ENCODE data around the gene RET. TPM values are rescaled to one million over a fixed set of nuclear protein-coding genes. Genes with fewer than 3 reads are reported as not detected.

The RET gene
- total RNA-seq, 2 experiments from 2014 or later = not detected

- no peaks in the 10 kb centered on the region for H3K36me3 Mint-ChIP-seq
- no peak overlapping the region for H3K4me3 Mint-ChIP-seq
- DNase-seq = no peak
- H3K9me3 Mint-ChIP-seq = no peaks in the 10 kb centered on the region
- H3K27ac Mint-ChIP-seq = no peak overlapping the region
- H3K4me1 Mint-ChIP-seq = no peaks in the 10 kb centered on the region
- H3K27me3 Mint-ChIP-seq = no peaks in the 10 kb centered on the region
Observed at GRCh38 chr10:43113201-43114087, 36.6 kb downstream of the RET start.

DNA sequence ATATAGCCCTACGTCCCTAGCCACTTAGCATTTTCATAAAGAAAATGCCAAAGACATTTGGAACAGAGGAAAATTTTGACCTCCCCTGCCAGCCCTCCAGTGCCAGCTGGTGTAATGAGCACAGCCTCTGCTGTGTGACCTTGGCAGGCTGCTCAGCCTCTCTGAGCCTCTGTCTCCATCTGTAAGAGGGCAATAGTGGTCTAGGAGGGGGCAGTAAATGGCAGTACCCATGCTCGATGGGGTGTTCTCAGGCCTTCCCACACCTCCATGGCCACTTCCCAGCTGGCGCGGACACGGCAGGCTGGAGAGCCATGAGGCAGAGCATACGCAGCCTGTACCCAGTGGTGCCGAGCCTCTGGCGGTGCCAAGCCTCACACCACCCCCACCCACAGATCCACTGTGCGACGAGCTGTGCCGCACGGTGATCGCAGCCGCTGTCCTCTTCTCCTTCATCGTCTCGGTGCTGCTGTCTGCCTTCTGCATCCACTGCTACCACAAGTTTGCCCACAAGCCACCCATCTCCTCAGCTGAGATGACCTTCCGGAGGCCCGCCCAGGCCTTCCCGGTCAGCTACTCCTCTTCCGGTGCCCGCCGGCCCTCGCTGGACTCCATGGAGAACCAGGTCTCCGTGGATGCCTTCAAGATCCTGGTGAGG lies 37.3 kb downstream of the RET start:
- H3K9me3 Mint-ChIP-seq = no peaks in the 10 kb centered on the region
- H3K27ac Mint-ChIP-seq = no peak overlapping the region
- no peaks in the 10 kb centered on the region for H3K27me3 Mint-ChIP-seq
- H3K36me3 Mint-ChIP-seq = no peaks in the 10 kb centered on the region
- H3K4me3 Mint-ChIP-seq = no peak overlapping the region
- no peaks in the 10 kb centered on the region for H3K4me1 Mint-ChIP-seq
- no peak for DNase-seq

DNA sequence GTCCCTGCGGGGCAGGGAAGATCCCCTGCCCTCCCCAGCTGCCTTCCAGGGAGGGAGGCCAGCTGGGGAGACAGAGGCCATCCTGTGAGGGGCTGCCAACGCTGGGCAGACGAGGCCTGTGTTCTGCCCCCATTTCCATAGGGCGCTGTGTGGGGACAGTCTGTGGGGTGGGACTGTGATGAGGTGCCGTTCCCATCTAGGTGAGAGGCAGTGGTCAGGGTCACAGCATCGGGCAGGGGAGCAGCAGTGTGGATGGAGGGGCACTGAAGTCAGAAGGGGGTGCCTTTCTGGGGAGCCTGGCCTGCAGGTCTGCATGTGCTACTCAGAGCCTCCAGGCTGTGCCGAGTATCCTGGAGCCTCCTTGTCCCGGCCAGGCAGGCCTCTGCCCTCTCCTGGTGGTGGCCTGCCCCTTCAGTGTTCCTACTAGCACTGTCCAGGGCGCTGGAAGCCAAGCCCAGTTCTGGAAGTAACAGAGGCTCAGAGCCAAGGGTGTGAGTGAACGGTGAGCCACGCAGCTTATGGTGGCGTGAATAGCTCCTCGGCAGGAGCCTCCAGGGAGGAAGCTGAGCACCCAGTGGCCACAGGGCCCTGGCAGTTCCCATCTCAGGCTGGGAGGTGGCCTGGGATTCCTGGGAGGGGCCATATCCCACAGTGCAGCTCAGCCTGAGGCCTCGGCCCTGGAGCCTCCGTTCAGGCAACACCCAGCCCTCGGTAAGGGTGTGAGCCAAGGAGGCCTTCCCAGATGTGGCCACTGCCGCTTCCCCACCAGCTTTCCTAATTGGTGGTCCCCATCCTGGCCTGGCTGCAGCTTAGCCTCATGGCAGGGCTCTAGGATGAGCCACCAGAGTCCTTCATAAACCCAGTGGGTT lies 38.1 kb downstream of the RET start:
- no peak overlapping the region for H3K27ac Mint-ChIP-seq
- no peaks in the 10 kb centered on the region for H3K27me3 Mint-ChIP-seq
- H3K9me3 Mint-ChIP-seq = no peaks in the 10 kb centered on the region
- H3K4me3 Mint-ChIP-seq = no peak overlapping the region
- H3K36me3 Mint-ChIP-seq = no peaks in the 10 kb centered on the region
- DNase-seq = no peak
- no peaks in the 10 kb centered on the region for H3K4me1 Mint-ChIP-seq

GRCh38 chr10:43115881-43116595 lies 39.2 kb downstream of the RET start:
- no peak overlapping the region for H3K27ac Mint-ChIP-seq
- no peak overlapping the region for H3K4me3 Mint-ChIP-seq
- peaks cover 9% of the 10 kb centered on the region for H3K4me1 Mint-ChIP-seq
- no peaks in the 10 kb centered on the region for H3K27me3 Mint-ChIP-seq
- H3K9me3 Mint-ChIP-seq = no peaks in the 10 kb centered on the region
- DNase-seq = no peak
- H3K36me3 Mint-ChIP-seq = no peaks in the 10 kb centered on the region

- H3K4me3 Mint-ChIP-seq = no peak overlapping the region
- H3K36me3 Mint-ChIP-seq = no peaks in the 10 kb centered on the region
- H3K27me3 Mint-ChIP-seq = no peaks in the 10 kb centered on the region
- H3K4me1 Mint-ChIP-seq = peaks cover 14% of the 10 kb centered on the region
- H3K27ac Mint-ChIP-seq = no peak overlapping the region
- no peaks in the 10 kb centered on the region for H3K9me3 Mint-ChIP-seq
- DNase-seq = no peak
Observed at GRCh38 chr10:43116596-43116995, 39.7 kb downstream of the RET start.

- Mint-ChIP-seq H3K27ac (no peak overlapping the region), H3K4me1 (peaks cover 19% of the 10 kb centered on the region), H3K9me3 (no peaks in the 10 kb centered on the region), H3K36me3 (no peaks in the 10 kb centered on the region), H3K27me3 (no peaks in the 10 kb centered on the region), H3K4me3 (no peak overlapping the region)
- DNase-seq = no peak
Observed at GRCh38 chr10:43117031-43117776, 40.3 kb downstream of the RET start.

DNA sequence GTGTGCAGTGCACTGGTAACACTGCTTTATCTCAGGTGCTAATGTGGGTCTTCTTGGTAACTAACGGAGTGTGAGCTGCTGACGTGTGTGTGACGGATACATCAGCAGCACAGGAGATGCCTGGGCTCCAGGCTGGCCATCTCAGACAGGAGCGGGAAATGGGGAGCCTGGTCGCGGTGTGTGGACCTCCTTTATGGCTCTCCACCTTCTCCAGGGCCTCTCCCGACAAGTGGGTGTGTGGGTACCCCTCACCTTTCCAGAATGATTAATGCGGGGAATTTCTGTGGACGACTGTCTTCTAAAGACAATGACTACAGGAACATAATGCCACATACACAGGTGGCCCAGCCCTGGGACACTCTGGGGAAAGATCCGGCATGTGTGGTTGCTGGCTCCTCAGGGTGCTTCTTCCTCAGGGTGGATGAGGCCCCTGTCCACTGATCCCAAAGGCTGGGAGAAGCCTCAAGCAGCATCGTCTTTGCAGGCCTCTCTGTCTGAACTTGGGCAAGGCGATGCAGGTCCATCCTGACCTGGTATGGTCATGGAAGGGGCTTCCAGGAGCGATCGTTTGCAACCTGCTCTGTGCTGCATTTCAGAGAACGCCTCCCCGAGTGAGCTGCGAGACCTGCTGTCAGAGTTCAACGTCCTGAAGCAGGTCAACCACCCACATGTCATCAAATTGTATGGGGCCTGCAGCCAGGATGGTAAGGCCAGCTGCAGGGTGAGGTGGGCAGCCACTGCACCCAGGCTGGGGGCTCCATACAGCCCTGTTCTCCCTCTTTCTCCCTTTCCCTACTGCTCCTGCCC lies 41.1 kb downstream of the RET start:
- H3K27ac Mint-ChIP-seq = no peak overlapping the region
- no peaks in the 10 kb centered on the region for H3K9me3 Mint-ChIP-seq
- no peaks in the 10 kb centered on the region for H3K27me3 Mint-ChIP-seq
- H3K4me3 Mint-ChIP-seq = no peak overlapping the region
- H3K36me3 Mint-ChIP-seq = no peaks in the 10 kb centered on the region
- no peak for DNase-seq
- peaks cover 22% of the 10 kb centered on the region for H3K4me1 Mint-ChIP-seq

GRCh38 chr10:43118631-43119415 lies 42.0 kb downstream of the RET start:
- Mint-ChIP-seq H3K4me3 (no peak overlapping the region), H3K36me3 (no peaks in the 10 kb centered on the region), H3K9me3 (no peaks in the 10 kb centered on the region), H3K4me1 (peaks cover 22% of the 10 kb centered on the region), H3K27ac (no peak overlapping the region), H3K27me3 (no peaks in the 10 kb centered on the region)
- DNase-seq = no peak

GRCh38 chr10:43119416-43120115 lies 42.7 kb downstream of the RET start:
- H3K36me3 Mint-ChIP-seq = no peaks in the 10 kb centered on the region
- no peak for DNase-seq
- no peaks in the 10 kb centered on the region for H3K9me3 Mint-ChIP-seq
- H3K27ac Mint-ChIP-seq = no peak overlapping the region
- H3K4me1 Mint-ChIP-seq = peaks cover 22% of the 10 kb centered on the region
- H3K4me3 Mint-ChIP-seq = no peak overlapping the region
- no peaks in the 10 kb centered on the region for H3K27me3 Mint-ChIP-seq

DNA sequence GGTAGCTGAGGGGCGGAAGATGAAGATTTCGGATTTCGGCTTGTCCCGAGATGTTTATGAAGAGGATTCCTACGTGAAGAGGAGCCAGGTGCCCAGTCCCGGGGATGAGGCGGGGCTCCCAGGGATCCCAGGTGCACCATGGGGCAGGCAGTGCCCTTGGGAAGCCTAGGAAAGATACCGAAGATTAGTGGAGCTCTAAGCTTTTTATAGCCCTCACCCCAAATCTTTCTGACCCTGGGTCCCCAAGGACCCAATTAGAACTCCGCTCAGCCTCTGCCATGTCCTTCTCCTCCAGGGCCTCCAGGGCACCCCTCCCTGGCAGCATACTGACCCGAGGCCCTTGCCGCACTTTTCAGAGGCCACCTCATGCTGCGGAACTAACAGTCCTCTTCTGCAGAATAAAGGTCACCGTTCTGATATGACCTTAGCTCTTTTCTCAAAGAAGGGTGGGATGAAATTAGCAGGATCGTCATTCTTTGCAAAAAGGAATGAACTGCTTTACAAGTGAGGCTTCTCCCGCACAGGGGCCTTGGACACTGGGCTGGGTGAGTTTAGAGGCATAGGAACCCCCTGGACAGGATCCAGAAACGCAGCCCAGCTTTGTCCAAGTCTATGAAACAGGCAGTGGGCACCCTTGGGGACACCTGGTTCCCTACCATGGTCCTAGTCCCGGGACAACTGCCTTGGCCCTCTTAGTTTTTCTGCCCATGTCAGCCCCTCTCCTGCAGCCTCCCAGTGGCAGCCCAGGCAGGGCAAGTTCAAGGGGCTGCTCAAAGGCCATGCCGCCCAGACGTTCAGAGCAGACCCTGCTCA lies 43.5 kb downstream of the RET start:
- Mint-ChIP-seq H3K4me1 (peaks cover 22% of the 10 kb centered on the region), H3K9me3 (no peaks in the 10 kb centered on the region), H3K27me3 (no peaks in the 10 kb centered on the region), H3K27ac (peak overlapping the region; percentile 82), H3K4me3 (peak overlapping the region; percentile 15), H3K36me3 (no peaks in the 10 kb centered on the region)
- DNase-seq = no peak

GRCh38 chr10:43120929-43121314 lies 44.1 kb downstream of the RET start:
- peaks cover 22% of the 10 kb centered on the region for H3K4me1 Mint-ChIP-seq
- DNase-seq = peak; percentile 73
- no peaks in the 10 kb centered on the region for H3K27me3 Mint-ChIP-seq
- H3K27ac Mint-ChIP-seq = peak overlapping the region; percentile 82
- H3K36me3 Mint-ChIP-seq = no peaks in the 10 kb centered on the region
- H3K4me3 Mint-ChIP-seq = peak overlapping the region; percentile 15
- no peaks in the 10 kb centered on the region for H3K9me3 Mint-ChIP-seq

- Mint-ChIP-seq H3K4me3 (no peak overlapping the region), H3K4me1 (peaks cover 22% of the 10 kb centered on the region)
- DNase-seq = no peak
Observed at GRCh38 chr10:43121444-43121843, 44.6 kb downstream of the RET start.

More at GRCh38 chr10:43121444-43121843, 44.6 kb downstream of the RET start:
- Mint-ChIP-seq H3K27me3 (no peaks in the 10 kb centered on the region), H3K9me3 (no peaks in the 10 kb centered on the region), H3K36me3 (no peaks in the 10 kb centered on the region), H3K27ac (peak overlapping the region; percentile 82)
